ENCODE results near the gene GALNT7.

GRCh38 chr4:173274744-173275143 is 106.1 kb downstream of the GALNT7 start:
- TF ChIP-seq CTCF (IDR thresholded peaks at IDR 0.05) (no peak), POLR2A (IDR thresholded peaks at IDR 0.05) (no peak)

Data from tibial nerve (tissue), 3 donors.